IPS DF 19.7 (cell line): ENCODE measurements around the gene OR10AD1.

Experiments used
- DNase-seq: peaks from one replicate; pipeline ENCODE4 v3.0.0-alpha.2; 2013; ENCODE audit warnings: low read depth, low spot score

Gene OR10AD1

GRCh38 chr12:48191096-48191495 lies 12.0 kb downstream of the OR10AD1 start:
- DNase-seq, result no peak

- DNase-seq, result no peak
These were observed 13.6 kb downstream of the OR10AD1 start for GRCh38 chr12:48189331-48190125.

- no peak for DNase-seq
These were observed 15.0 kb downstream of the OR10AD1 start for GRCh38 chr12:48187916-48188695.

DNA sequence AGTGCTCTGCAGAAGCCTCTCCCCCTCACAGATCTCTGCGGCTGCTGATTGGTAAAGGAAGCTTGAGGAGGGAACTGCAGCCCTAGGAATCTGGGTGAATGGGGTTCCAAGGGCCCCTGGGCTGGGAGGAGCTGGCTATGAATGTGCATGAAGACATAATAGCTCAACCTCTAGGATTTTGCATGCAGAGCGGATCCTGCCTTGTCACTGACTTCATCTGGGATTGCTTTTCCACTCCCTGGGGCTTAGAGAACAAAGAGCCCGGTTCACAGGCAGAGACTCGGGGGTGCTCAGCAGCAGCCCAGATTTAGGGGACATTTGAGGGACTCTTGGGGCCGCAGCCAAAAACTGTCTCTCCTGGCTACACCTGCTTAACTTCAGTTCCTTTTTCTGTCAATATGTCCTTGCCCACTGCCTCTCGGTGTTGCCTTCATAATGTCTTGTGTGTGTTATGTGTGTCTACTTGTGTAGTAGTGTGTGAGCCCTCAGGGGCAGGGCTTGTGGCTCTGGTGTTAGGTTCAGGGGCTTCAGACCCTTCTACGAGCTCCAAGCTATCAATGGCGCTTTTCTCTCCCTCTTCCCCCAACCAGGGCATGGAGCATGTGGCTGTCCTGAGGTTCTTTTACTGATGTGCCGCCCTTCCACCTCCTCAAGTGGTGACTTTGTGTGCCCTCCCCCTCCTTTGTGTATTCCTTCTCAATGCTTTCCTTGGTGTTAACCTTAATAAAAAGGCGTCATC lies 17.7 kb downstream of the OR10AD1 start:
- no peak for DNase-seq

DNA sequence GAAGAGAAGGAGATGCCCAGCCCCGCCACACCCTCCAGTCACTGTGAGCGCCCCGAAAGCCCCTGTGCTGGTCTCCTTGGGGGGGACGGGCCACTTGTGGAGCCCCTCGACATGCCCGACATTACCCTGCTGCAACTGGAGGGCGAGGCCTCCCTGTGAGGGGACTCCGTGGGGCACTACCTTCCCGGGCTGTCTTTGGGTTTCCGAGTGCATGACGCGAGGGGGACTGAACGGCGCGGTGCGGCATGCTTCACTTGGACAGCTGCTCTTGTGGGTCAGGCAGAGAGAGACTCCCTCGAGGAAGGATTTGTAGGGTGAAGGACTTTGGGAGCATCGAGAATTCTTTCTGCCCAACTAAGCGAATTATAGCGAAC lies 18.6 kb downstream of the OR10AD1 start:
- no peak for DNase-seq

- DNase-seq, result no peak
These were observed 19.1 kb downstream of the OR10AD1 start for GRCh38 chr12:48183876-48184548.

DNA sequence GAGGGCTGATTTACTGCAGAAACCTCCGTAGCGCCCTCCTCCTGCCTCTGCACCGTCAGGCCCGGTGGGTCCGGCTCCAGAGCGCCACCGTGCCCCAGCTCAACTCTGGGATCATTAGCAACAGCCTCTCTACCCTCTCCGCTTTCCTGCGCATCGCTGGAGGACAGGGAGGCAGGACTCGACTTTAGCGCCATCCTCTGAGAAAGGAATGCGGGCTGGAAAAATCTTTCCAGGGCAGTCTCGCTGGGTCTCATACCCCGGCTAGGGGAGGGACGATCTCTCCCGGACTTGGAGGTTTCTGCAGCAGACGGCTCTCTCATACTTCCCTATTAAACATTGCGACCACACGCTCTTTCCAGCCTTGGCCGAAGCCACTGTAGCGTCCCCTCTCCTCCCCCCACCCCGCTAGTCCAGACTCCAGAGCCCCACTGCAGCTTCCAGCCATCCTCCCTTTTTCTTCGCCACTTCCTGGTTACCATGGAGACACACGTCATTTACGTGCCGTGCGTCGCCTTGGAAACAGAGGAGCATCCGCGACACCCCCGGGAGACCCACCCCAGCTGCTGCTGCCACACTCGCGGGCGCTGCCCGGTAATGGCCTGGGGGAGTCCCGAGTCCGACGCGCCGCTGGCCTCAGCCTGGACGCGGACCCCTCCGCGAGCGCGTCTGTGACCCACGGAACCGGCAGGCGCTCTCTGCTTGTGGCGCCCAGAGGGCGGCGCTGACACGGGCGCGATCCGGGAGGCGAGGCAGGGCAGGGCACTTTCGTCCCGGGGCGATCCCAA lies 19.8 kb downstream of the OR10AD1 start, which contains the start of gene CCDC184:
TSS of gene CCDC184 (plus strand) at position 554 of the 785 bp plus-strand sequence. CDS start 479 bp downstream, outside the sequence.
- DNase-seq, result peak; percentile 73

GRCh38 chr12:48182631-48183030 lies 20.5 kb downstream of the OR10AD1 start:
- DNase-seq, result no peak

- DNase-seq, result no peak
These were observed 22.1 kb downstream of the OR10AD1 start for GRCh38 chr12:48180857-48181495.

DNA sequence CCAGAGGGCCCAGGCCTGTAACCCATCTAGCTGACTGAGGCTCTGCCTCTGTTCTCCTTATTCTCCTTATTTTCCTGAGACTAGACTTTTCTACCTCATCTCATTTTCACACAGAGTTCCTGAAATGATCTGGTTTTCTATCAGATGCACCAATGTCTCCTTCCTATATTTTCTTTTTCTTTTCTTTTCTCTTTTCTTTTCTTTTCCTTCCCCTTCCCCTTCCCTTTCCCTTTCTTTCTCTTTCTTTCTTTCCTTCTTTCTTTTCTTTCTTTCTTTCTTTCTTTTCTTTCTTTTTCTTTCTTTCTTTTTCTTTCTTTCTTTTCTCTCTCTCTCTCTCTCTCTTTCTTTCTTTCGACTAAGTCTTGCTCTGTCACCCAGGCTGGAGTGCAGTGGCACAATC lies 22.7 kb downstream of the OR10AD1 start:
- no peak for DNase-seq

GRCh38 chr12:48179466-48179865 lies 23.6 kb downstream of the OR10AD1 start:
- no peak for DNase-seq

GRCh38 chr12:48177982-48178381 lies 25.1 kb downstream of the OR10AD1 start:
- DNase-seq, result no peak

- DNase-seq, result no peak
These were observed 26.7 kb downstream of the OR10AD1 start for GRCh38 chr12:48176417-48176751.

- no peak for DNase-seq
These were observed 27.3 kb downstream of the OR10AD1 start for GRCh38 chr12:48175613-48176416.

DNA sequence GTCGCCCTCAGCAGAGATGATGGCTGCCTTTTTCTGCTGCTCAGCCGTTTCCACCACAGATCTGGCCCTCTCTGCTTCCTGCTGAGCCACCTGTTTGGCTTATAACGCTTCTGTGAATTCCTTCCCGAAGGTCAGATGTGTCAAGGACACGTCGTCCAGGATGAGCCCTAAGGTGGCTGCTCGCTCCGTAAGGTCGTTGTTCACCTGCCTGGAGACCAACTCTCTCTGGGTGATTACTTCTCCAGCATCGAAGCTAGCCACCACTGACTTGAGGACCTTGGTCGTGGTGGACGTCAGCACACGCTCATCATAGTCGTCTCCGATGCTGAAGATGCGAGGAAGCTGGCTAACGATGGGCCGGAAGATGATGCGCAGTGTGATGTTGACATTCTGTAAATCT lies 34.1 kb downstream of the OR10AD1 start:
- DNase-seq, result no peak

- no peak for DNase-seq
These were observed 37.8 kb downstream of the OR10AD1 start for GRCh38 chr12:48165089-48165981.

DNA sequence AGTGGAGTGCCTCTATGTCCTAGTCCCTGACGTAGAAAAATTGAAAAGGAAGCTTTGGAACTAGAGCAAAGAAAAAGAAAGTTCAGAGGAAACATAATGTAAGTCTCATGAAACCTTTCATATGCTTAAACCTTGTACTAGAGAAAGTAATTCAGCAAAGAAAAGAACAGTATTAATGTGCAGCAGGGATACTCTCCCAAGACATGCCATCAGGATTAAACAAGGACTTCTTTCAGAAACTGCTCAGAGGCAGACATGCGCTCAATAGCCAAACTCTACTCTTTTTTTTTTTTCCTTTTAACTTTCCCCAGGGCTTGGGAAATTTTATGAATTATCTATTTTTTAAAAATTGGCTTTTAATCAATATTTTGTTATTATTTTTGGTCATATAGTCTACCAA lies 38.6 kb downstream of the OR10AD1 start:
- no peak for DNase-seq

DNA sequence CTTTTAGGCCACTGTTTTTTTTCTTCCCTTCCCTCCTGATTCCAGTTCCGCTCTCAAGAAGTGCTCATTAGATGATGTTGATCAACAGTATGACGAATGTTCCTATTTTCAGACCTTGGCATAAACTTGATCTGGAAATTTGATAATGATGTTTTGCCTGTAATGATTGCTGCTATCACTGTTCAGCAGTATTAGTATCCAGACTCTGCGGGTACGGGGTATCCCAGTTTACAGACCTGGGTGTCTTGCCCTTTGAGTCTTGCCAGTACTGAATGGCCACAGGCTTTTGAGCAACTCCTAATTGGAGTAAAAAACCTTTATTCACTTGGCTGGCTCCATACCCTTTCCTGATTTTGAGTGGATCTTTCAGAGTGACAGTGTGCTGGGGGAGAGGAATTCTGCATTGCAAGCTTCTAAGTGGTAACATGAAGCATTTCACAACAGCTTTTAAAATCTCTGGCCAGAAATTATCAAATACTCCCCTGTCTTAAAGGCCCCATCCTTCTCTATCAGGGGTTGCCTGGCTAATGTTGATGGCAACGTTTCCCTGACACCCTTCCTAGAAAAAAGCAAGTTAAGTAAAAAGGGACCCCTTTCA lies 39.8 kb downstream of the OR10AD1 start:
- no peak for DNase-seq
